Left renal pelvis (tissue), 4 donors: ENCODE measurements around the gene PLPP1. TPM values are rescaled to one million over a fixed set of nuclear protein-coding genes. Genes with fewer than 3 reads are reported as not detected.
A peak's percentile ranks its signal among the peaks of the same experiment; 100 is the strongest.

ENCODE experiments used
- DNase-seq, 4 donors: peaks; one replicate each; pipeline ENCODE4 v3.0.0-alpha.2; 2013; ENCODE audit warnings: low read depth in 4 of 4, low spot score in 3 of 4
- polyA plus RNA-seq, 4 donors: library from polyadenylated mRNA; unstranded; fragments of 120-200 nt; gene quantifications; one replicate each; pipeline ENCODE4 v1.2.1, GENCODE V29; 2013; ENCODE audit not compliant: insufficient read length in 4 of 4

The PLPP1 gene
- polyA plus RNA-seq, result 100 to 1,000 TPM in 2 of 4 donors, 10 to 100 TPM in 2; 78.4 to 110 (median 99.2) TPM

DNA sequence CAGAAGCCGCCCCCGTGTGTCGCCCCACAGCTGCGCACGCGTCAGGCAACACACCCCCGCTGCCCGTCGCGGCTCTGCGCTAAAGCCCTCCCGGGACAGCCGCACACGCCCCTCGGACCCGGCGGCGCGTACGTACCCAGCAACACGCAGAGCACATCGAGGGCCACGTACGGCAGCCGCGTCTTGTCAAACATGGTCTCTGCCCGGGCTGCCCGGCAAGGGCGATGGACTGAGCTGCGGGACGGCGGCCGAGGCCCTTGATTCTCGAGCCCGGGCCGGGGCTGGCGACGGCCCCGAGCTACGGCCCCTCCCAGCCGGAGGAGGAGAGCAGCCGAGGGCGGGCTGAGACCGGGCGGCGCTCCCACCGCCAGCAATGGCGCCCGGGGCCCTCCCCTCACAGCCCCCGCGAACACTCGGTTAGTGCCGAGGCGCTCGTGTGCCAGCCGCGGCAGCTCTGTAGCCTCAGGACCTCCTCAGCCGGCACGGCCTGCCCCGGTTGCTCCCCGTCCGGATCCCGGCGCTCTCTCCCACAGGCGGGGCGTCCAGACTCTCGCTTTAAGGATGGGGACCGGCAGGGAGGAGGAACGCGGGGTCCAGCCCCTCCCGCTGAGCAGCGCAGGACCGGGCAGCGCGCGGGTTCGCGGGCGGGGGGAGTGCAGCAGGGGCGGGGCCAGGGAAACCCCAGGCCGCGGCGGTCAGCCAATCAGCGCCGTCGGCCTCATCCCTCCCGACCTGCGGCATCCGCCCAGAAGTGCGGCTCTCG, at the start of gene PLPP1:
Gene PLPP1, minus strand, starts transcription at position 529 of the 763 bp plus-strand sequence. Its CDS starts 335 bp downstream, at position 194.
- DNase-seq, result peak; percentile 76 to 83 (median 80)

DNA sequence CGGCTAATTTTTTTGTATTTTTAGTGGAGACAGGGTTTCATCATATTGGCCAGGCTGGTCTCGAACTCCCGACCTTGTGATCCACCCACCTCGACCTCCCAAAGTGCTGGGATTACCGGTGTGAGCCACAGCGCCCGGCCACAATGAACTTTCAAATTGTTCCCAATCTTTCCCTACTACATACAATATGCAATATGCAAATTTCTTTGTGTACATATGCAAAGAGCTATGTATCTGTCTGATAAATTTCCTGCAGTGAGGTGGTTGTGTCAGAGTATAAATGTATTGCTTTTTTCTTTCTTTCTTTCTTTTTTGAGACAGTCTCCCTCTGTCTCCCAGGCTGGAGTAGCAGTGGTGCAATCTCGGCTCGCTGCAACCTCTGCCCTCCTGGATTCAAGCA, 48.8 kb upstream of the PLPP1 start:
- DNase-seq, result no peak

- DNase-seq, result no peak
Observed at GRCh38 chr5:55582256-55582655, 47.5 kb upstream of the PLPP1 start.

GRCh38 chr5:55580042-55580441, 45.3 kb upstream of the PLPP1 start:
- DNase-seq, result no peak

DNA sequence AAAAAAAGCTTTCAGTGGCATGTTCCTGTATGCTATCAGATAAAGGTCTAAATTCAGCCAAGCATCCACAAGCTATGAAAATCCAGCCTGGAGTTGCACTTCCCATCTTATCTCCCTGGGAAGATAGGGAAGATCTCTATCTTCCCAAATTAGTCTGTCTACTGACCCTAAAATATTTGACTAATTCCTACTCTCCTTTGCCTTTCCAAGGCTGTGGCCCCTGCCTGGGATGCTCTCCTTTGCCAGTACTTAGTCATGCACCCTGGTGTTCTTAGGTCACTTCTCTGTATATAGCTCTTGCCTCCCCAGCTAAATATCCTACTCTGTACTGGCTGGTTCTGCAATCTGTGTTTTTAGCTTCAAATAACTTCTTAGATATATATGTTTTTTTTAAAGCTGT, 44.0 kb upstream of the PLPP1 start:
- no peak for DNase-seq

DNA sequence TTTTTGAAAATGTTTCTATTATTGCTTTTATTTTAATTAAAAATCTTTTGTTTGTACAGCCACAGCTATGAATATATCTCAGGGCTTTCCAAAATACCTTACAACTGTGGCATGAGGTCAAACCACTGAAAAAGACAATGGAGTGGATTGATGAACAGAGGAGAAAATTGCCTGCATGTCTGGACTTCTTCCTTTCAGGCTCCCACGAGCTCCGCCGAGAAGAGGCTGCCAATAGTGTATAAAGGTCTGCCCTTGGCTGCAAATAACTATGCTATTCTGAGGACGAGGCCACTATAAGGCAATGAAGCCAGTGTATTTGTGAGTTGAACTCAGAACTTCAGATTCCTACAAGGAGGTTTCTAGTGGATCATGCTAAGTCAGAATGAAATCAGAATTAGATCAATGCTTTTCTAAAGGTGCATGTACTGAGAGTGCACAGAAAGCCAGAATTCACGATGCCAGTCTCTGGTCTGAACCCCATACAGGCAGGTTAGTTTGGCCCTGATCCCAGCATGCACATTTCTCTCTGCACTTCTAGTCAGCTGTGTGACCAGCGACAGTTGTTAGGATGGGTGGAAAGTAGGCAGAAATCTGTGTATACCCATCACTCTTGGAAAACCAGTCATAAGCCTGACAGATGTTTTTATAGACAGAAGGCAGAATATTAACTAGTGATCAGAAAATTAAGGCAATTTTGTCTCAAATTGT, 42.7 kb upstream of the PLPP1 start:
- no peak for DNase-seq

DNA sequence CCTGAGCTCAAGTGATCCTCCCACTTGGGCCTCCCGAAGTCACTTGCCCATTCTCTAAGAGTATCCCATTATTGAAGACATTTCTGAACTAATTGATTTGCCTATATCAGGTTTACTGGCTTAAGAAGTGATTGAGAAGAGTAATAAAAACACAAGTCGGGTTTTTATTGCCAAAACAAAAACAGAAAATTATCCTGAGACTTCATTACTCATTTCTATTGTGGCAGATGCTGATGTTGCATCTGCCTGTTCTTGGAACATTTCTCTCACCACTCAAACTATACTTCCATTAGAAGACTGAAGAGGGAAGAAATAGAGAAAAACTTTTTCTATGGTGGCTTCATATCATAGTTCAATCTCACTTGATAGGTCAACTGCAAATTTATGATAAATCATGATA, 41.9 kb upstream of the PLPP1 start:
- no peak for DNase-seq

GRCh38 chr5:55575815-55576583, 41.2 kb upstream of the PLPP1 start:
- DNase-seq, result no peak

DNA sequence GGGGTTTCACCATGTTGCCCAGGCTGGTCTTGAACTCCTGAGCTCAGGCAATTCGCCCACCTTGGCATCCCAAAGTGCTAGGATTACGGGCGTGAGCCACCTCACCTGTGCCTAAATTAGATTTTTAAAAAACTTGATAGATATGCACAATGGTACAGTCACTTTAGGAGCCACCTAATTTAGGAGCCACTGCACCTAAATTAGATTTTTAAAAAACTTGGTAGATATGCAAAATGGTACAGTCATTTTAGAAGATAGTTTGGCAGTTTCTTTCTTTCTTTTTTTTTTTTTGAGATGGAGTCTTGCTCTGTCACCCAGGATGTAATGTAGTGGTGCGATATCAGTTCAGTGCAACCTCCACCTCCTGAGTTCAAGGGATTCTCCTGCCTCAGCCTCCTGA, 37.8 kb upstream of the PLPP1 start:
- DNase-seq, result no peak

DNA sequence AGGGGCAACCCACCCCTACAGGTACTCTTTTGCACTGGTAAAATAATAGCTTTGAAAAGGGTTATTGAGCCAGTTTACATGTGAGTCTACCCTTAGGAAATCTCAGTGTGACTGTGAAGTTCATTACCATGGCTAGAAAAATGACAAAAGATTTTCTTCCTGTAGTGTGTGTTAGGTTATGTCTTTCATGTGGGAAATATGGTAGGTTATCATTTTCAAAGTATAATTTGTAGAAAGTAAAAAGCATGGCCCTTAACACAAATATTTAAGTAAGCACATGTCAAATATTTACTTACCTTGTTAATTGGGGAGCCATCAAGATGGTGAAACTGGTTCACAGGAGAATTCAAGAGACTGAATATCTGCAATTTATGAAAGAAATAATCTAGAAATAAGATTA, 37.3 kb upstream of the PLPP1 start:
- DNase-seq, result no peak

GRCh38 chr5:55570570-55570969, 35.8 kb upstream of the PLPP1 start:
- no peak for DNase-seq

GRCh38 chr5:55570026-55570425, 35.3 kb upstream of the PLPP1 start:
- DNase-seq, result no peak

DNA sequence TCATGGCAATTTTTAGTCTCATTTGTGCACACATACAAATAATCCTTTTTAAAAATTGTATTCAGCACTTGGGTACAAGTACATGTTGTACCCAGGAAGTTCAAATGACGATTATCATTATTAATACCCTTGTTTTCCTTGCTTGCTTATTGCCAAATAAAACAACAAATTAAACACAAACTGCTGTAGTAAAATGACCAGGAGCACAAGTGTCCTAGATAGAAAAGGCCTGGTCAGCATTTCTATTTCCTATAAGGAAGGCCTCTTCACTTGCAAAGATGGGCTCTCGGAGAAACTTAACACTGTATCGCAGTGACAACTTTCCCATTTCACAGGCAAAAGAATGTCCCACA, 34.7 kb upstream of the PLPP1 start:
- no peak for DNase-seq

DNA sequence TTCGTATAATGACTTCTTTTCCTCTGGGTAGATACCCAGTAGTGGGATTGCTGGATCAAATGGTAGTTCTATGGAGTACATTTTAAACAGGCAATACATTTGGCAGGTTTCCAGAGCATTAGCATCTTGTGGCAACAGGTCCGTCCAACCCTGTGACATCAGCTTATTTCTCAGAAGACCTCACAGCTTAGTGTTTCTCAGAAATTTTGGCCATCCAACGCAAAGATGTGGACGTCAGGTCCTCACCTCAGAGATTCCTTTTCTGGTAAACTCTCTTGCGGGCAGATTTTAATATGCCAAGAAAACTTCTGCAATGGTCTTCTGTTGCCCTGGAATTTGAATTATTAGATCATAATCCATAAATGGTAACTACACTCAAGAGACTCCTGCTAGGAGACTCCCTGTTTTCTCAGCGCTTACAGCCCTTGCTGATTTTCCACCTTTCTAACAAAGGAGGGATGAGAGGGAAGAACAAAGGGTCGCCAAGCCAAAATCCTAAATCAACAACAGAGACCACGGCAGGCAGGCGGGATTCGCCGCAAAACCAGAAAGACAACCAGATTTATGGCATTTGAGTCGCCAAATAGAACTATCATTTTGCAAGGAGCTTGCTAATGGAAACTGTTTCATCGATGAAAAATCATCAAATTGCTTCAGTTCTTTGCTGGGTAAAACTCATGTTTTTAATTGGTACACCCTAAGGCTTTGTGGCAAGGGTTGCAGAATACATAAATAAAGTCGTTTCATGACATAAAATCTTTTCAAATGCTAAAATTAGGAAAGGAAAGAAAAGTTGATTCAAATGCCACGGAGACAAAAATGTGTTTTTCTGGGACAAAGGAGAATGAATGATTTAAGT, 34.1 kb upstream of the PLPP1 start:
- DNase-seq, result no peak

GRCh38 chr5:55564721-55565120, 30.0 kb upstream of the PLPP1 start:
- DNase-seq, result no peak

GRCh38 chr5:55558484-55558883, 23.7 kb upstream of the PLPP1 start:
- no peak for DNase-seq

GRCh38 chr5:55557123-55557522, 22.4 kb upstream of the PLPP1 start:
- DNase-seq, result no peak

DNA sequence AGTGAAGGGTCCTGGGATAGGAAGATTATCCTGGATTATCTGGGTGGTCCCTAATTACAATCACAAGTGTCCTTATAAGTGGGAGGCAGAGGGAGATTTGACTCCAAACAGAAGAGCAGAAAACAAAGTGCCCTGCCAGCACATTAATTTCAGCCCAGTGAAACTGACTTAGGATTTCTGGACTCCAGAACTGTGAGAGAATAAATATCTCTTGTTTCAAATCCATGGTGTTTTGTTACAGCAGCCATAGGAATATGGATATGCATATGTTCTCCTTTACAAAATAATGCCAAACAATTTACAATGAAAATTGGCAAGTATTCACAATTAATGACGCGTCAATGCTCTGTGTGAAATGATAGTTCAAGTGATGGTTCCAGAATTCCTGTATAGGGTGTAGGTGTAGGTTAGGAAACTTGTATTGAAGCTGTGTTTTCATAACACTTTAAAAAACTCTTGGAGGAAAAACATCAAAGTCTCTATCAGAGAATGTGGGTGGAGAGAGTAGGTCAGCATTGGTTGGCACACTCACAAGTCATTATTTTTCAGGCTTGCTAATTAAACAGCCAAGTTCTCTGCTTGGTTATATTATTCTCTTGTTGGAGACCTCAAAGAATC, 19.9 kb upstream of the PLPP1 start:
- no peak for DNase-seq

GRCh38 chr5:55551904-55552303, 17.1 kb upstream of the PLPP1 start:
- DNase-seq, result no peak

GRCh38 chr5:55551358-55551757, 16.6 kb upstream of the PLPP1 start:
- DNase-seq, result no peak
